NCI-H82 treated with DMSO at 0.1 percent for 48 hours (cell line): ENCODE results near the gene SLC34A3.
A peak's percentile ranks its signal among the peaks of the same experiment; 100 is the strongest.

Experiments
- DNase-seq: peaks from one replicate; lab custom pipeline; 2025; ENCODE audit not compliant: unreplicated experiment; lab: John Stamatoyannopoulos, UW

Gene SLC34A3

DNA sequence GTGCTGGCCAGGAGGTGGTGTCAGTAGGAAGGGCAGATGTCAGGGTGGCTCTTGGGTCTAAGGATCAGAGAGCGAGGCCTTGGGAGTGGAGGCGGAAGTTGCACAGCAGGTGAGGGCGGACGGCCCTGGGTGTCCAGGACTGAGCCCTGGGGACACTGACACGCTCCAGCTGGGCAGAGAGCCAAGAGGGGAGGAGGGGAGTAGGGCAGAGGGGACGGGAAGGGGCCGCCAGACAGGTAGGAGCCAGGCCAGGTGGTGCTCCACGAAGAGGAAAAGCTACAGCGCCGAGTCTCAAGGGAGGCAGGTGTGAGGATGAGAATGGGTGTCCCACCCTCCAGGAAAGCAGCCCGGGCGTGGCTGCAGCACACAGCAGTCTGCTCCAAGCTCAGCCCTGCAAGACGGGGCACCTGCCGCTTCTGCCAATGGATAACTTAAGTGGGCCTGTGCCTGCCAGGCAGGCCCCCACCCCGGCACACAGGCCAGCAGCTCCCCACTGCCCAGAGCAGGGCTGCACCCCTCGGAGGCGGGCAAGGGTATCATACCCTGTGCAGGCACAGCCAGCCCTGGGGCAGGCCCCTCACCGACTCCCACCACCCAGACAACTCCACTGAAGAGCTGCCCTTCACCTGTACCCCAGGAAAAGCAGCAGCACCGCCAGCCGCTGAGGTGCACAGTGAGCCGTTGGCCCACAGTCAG is 35.0 kb upstream of the SLC34A3 start:
- no peak for DNase-seq

DNA sequence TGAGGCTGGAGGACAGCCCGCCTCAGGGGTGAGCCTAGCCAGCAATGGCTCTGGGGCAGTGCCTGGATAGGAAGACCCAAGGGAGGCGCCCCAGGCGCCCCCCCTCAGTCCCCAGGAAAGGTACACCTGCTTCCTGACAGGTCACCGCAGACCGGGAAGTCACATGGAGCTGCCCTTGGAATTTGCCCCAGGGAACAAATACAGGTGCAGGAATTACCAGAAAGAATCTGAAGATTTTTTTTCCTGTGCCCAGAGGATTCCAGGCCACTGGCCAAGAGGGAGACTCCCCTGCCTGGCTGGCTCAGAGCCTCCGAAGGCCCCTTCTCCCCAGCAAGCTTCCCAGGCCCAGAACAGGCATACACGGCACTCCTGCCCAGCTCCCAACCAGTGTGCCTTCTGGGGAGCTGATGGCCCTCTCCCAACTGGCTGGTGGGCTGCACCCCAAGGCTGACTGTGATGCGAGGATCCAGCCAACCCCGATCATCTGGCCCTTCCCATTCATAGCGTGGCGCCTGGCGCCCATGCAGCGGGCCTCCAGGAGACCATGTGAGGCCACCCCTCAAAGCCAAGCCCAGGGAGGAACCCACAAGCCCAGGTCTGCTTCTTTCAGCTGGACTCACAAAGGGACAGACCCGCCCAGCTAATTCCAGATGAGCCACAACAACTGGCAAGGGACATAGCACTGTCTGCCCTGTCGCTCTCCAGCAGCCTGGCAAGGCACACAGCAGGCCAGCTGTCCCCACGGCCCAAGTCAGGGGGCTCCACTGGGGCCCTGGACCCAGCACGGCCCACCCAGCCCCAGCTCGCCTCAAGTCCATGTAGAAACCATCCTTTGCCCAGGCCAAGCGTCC is 32.4 kb upstream of the SLC34A3 start:
- no peak for DNase-seq

- no peak for DNase-seq
Measured at GRCh38 chr9:137198902-137199283, 31.8 kb upstream of the SLC34A3 start.

DNA sequence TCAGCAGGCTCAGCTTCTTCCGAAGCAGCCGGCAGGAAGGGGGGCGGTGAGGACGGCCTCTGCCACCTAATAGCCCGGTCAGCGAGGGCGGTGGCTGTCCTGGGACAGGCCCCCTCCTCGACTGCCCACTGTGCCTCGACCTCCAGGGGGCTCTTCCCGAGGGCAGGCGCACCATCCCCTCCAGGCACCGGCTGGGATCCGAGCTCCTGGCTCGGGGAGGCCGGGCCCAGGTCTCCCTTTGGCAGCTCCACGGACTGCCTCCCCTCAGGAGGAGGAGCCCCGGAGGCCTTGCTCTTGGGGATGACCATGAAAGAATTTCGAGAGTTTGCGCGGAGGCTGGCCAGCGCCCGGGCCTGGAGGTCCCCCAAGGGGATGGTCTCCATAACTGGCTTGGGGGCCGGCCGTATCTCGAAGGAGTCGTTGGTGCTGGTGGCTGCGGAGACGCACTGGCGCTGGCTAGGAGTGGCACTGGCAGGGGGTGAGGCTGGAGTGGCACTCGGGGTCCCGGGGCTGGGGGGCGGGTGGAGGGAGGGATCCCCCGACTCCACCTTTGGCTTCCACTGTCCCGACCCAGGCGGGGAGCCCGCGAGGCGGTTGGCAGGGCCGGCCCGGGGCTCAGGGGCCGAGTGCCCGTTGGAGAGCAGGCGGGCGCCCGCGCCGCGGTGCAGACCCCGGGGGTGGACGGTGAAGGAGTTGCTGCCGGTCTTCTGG is 31.1 kb upstream of the SLC34A3 start:
- no peak for DNase-seq

DNA sequence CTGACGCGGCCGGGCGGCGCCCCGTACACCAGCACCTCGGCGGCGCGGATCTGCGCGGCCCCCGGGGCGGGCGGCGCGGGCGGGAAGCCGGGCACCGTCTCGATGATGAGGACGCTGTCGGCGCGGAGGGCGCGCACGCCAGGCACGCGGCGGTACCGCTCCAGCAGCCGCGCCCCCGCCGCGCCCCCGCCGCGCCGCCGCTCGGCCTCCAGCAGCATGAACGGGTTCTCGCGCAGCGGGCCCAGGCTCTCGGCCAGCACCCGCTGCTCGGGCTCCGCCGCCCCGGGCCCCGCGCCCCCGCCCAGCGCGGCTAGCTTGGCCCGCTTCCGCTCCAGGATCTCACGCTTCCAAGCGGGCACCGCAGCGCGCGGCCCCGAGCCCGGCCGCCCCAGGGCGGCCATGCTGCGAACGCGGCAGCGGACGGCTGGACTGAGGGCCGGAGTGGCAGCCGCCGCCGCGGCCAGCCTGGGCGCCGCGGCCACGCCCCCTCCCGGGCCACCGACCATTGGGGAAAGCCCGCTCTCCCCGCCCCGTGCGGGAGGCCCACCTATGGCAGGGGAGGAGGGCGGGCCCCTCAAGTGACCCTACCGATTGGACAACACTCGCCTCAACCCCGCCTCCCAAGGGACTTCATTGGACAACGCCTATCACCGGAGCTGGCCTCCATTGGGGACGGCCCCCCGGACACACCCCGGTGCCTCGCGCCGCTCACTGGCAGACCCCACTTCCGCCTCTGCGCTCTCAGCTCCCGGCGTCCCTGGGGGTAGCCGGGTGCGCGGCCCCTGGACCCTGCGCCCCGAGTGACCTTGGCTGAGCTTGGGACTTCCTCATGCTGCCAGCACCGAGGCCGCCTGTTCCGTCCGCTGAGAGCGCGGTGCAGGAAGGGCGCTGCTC is 30.1 kb upstream of the SLC34A3 start, which contains the start of gene TPRN:
TSS of gene TPRN (minus strand) at position 431 of the 894 bp plus-strand sequence. CDS start at position 401, 30 bp downstream.
- peak; percentile 96 for DNase-seq

- DNase-seq, result no peak
Measured at GRCh38 chr9:137201205-137201868, 29.4 kb upstream of the SLC34A3 start.

GRCh38 chr9:137202966-137203365 is 27.7 kb upstream of the SLC34A3 start:
- no peak for DNase-seq

DNA sequence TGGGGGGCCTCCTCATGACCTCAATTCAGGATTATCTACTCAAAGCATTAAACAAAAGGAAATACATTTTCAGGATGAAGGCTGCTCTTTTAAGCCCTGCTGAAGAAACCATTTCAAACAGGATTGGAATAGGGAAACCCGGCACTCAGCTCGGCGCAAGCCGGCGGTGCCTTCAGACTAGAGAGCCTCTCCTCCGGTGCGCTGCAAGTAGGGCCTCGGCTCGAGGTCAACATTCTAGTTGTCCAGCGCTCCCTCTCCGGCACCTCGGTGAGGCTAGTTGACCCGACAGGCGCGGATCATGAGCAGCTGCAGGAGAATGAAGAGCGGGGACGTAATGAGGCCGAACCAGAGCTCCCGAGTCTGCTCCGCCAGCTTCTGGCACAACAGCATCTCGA is 26.0 kb upstream of the SLC34A3 start:
- no peak for DNase-seq

GRCh38 chr9:137205126-137206069 is 25.3 kb upstream of the SLC34A3 start, which contains the start of the genes NDOR1 and TMEM203:
Gene NDOR1 (plus strand): TSS chr9:137205700. CDS start chr9:137205778, 78 bp downstream.
Gene TMEM203 (minus strand): TSS chr9:137205648. CDS start chr9:137205414, 234 bp downstream.
- peak; percentile 25 for DNase-seq

DNA sequence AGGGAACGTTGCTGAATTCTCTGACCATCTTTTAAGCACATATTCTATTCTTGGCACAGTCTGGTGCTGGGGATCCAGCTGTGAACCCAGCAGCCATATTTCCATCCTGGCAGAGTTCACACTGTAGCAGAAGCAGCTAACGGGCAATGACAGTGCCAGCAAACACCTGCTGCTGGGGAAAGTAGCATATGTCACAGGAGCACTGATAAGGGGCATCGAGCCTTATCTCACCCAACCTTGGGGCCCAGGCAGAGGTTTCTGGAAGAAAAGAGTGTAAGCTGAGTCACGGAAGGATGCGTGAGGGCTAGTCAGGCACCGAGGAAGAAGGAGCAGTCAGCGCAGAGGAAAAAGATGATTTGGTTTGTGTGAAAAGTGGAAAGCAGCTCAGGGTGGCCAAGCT is 24.1 kb upstream of the SLC34A3 start:
- no peak for DNase-seq

- no peak for DNase-seq
Measured at GRCh38 chr9:137211532-137211931, 19.2 kb upstream of the SLC34A3 start.

GRCh38 chr9:137212520-137212919 is 18.2 kb upstream of the SLC34A3 start:
- DNase-seq, result no peak

DNA sequence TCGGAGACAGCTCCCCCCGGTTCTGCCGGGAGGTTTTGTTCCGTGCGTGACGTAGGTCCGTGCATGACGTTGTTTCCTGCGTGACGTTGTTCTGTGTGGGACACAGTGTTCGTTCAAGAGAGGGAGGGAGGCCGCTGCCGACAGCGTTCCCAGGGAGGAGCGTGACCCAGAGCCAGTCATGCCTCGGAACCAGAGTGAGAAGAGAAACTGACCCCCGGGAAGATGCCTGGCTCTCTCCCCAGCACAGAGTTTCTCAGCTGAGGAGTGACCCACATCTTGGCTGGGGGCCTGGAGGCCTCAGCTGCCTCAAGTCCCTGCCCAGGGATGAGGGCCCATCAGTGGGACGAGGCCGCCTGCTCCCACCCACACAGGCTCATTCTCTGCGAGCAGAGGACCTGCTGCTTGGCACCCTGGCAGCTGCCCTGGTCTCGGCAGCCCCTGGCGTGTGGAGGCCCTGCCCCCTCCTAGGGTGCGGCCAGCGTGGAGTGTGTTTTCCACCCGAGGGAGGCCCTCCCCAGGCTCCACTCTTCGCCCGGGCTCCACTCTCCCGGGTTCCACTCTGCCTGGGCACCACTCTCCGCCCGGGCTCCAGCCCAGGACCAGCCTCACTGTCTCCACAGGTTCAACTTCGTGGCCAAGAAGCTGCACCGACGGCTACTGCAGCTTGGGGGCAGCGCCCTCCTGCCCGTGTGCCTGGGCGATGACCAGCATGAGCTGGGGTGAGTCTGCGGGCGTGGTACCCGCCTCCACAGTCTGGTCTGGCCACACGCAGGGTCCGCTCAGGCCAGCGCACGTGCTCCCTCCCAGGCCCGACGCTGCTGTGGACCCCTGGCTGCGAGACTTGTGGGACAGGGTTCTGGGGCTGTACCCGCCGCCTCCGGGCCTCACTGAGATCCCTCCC is 17.3 kb upstream of the SLC34A3 start:
- no peak for DNase-seq

DNA sequence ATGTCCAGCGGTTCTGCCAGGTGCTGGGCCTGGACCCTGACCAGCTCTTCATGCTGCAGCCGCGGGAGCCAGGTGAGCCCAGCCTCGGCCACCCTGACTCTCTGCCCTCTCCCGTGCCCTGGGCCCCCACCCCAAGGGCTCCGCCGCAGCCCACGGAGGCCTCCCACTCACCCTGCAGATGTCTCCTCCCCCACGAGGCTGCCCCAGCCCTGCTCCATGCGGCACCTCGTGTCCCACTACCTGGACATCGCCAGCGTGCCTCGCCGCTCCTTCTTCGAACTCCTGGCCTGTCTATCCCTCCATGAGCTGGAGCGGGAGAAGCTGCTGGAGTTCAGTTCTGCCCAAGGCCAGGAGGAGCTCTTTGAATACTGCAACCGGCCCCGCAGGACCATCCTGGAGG is 16.1 kb upstream of the SLC34A3 start:
- no peak for DNase-seq

- no peak for DNase-seq
Measured at GRCh38 chr9:137215196-137215986, 15.3 kb upstream of the SLC34A3 start.

DNA sequence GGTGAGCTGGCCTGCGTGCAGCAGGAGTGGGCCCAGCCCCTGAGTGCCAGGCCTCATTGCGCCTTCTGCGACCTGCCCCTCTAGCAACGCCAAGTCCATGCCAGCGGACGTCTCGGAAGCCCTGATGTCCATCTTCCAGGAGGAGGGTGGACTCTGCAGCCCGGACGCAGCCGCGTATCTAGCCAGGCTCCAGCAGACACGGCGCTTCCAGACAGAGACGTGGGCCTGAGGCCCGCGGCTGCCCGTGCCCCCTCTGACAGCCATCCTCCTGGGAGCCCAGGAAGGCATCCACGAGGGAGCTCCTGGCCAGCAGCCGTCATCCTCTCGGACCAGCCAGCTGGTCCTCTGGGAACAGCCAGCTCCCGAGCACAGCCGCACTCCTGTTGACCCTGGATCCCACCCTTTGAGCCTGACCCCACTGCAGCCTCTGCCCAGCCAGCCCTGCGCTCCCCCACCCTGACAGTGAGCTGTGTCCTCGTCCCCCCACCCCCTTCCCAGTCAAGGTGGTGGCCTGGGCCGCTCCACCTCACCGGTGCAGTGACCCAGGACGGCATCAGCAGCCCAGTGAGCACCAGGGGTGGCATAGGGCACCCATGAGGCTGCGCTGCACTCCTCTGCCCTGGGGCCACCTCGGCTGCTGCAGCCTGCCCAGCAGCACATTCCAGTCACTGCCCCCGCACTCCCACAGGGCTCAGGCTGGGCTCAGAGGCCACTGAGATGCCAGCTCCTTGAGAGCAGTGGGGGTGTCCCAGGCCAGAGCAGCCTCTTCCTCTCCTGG is 14.3 kb upstream of the SLC34A3 start:
- DNase-seq, result no peak
